Bone marrow (tissue), 2 donors: ENCODE measurements around the gene DTX3L.
"Not testable (repeated sequence)": the region's sequence is repeated elsewhere in the genome, so short reads cannot be mapped to it uniquely, and the experiment has no call there.

Source experiments
- DNase-seq, 2 donors: peaks; one replicate each; lab custom pipeline; 2025; lab: John Stamatoyannopoulos, UW

The DTX3L gene

GRCh38 chr3:122562923-122563716, 1.0 kb upstream of the DTX3L start:
- DNase-seq: no peak

- no peak for DNase-seq
Measured at GRCh38 chr3:122563717-122564025, 467 bp upstream of the DTX3L start.

- DNase-seq: not testable (repeated sequence)
Measured at GRCh38 chr3:122568131-122568530, 4.0 kb downstream of the DTX3L start.

GRCh38 chr3:122568755-122569154, 4.6 kb downstream of the DTX3L start:
- no peak for DNase-seq

- peak; percentile 2 to 76 for DNase-seq
Measured at GRCh38 chr3:122572940-122573412, 8.8 kb downstream of the DTX3L start.

GRCh38 chr3:122576174-122576940, 12.2 kb downstream of the DTX3L start:
- peak in 1 of 2 donors; percentile 25 for DNase-seq

GRCh38 chr3:122577409-122578031, 13.4 kb downstream of the DTX3L start, which contains the start of gene PARP15:
TSS of gene PARP15 (plus strand) at chr3:122577650. CDS start at chr3:122577668, 18 bp downstream.
- peak in 1 of 2 donors; percentile 6 for DNase-seq

- DNase-seq: no peak
Measured at GRCh38 chr3:122578069-122578740, 14.1 kb downstream of the DTX3L start.

- DNase-seq: no peak
Measured at GRCh38 chr3:122580470-122580869, 16.3 kb downstream of the DTX3L start.

- DNase-seq: no peak
Measured at GRCh38 chr3:122581622-122582021, 17.5 kb downstream of the DTX3L start.

- DNase-seq: no peak
Measured at GRCh38 chr3:122582390-122582789, 18.3 kb downstream of the DTX3L start.

GRCh38 chr3:122586098-122586497, 22.0 kb downstream of the DTX3L start:
- DNase-seq: no peak

- DNase-seq: no peak
Measured at GRCh38 chr3:122586773-122587485, 22.8 kb downstream of the DTX3L start.

GRCh38 chr3:122587572-122587971, 23.4 kb downstream of the DTX3L start:
- no peak for DNase-seq

- no peak for DNase-seq
Measured at GRCh38 chr3:122589297-122589696, 25.2 kb downstream of the DTX3L start.

- no peak for DNase-seq
Measured at GRCh38 chr3:122590610-122591009, 26.5 kb downstream of the DTX3L start.

- no peak for DNase-seq
Measured at GRCh38 chr3:122594025-122594424, 29.9 kb downstream of the DTX3L start.

GRCh38 chr3:122598151-122598550, 34.0 kb downstream of the DTX3L start:
- no peak for DNase-seq

- DNase-seq: no peak
Measured at GRCh38 chr3:122598556-122598955, 34.4 kb downstream of the DTX3L start.

- DNase-seq: no peak
Measured at GRCh38 chr3:122602011-122602710, 38.0 kb downstream of the DTX3L start.

GRCh38 chr3:122603056-122603455, 38.9 kb downstream of the DTX3L start:
- no peak for DNase-seq
